Body of pancreas (tissue), 4 donors: Measurements from ENCODE around the gene GLRA3. TPM values are rescaled to one million over a fixed set of nuclear protein-coding genes. Genes with fewer than 3 reads are reported as not detected.
A peak's percentile ranks its signal among the peaks of the same experiment; 100 is the strongest.

ENCODE experiments used
- ATAC-seq: fragments of 150-250 bp; one replicate; pipeline ENCODE4 v1.9.1; 2016
- DNase-seq, 4 donors: peaks; one replicate each; pipeline ENCODE4 v3.0.0-alpha.2; 2019
- H3K27ac ChIP-seq, 4 donors: fragments of 200-600 bp; sonication (generic); 1 replicate in 3 of 4; 2 replicates in 1 of 4; pipeline versions ENCODE4 v1.5.1 to v1.6.1; 2016 to 2019; ENCODE audit warnings: mild to moderate bottlenecking in 1 of 4, mixed read lengths in 1 of 4, moderate library complexity in 1 of 4
- H3K27me3 ChIP-seq, 2 donors: fragments of 200-600 bp; sonication (generic); one replicate each; pipeline ENCODE4 v1.6.0; 2016; ENCODE audit warnings: mild to moderate bottlenecking in 1 of 2
- H3K36me3 ChIP-seq, 2 donors: fragments of 200-600 bp; sonication (generic); replicated peaks in 1 of 2; 2 replicates each; pipeline ENCODE4 v1.5.1; 2016; ENCODE audit warnings: low read depth in 2 of 2; ENCODE audit not compliant: insufficient read depth in 1 of 2
- H3K4me1 ChIP-seq: fragments of 200-600 bp; sonication (generic); one replicate; pipeline ENCODE4 v1.6.0; 2016
- H3K4me3 ChIP-seq, 2 donors: fragments of 200-600 bp; sonication (generic); 1 replicate in 1 of 2; 2 replicates in 1 of 2; pipeline ENCODE4 v1.5.1; 2016 to 2019
- H3K9me3 ChIP-seq, 3 donors: fragments of 200-600 bp; sonication (generic); 1 replicate in 2 of 3; 2 replicates in 1 of 3; pipeline ENCODE4 v1.5.1; 2016
- POLR2A ChIP-seq, 3 donors: fragments of 450-650 bp; IDR thresholded peaks; one replicate each; pipeline ENCODE4 v1.6.1; 2016; ENCODE audit warnings: antibody characterized with exemption in 3 of 3, mild to moderate bottlenecking in 2 of 3
- WGBS, 2 donors: methylation state at CpG; one replicate each; pipeline ENCODE4 v1.1.5; 2017; 5-methylcytosine and 5-hydroxymethylcytosine counted together
- intact Hi-C: fragments of 100-400 bp; cut with DNase I; formaldehyde crosslinking; loops from one replicate; pipeline ENCODE4 v1.15.1; 2023
- total RNA-seq, 2 donors: library from RNA; depleted of rRNA; stranded (reverse); fragments of >200 nt; gene quantifications; one replicate each; pipeline ENCODE4 v1.1.0, GENCODE V29; 2016
- TF ChIP-seq, protein P1 (sequence below), 7 experiments: fragments of 450-650 bp in 4 of 7; fragments of 200-600 bp in 3 of 7; sonication (generic) in 3 of 7; IDR thresholded peaks; one replicate each; pipeline ENCODE4 v1.5.1; 2016 to 2019; ENCODE audit warnings: antibody characterized with exemption in 7 of 7

Gene GLRA3
- total RNA-seq, 2 donors from 2014 or later, result 0.26 TPM; not detected in 1

DNA sequence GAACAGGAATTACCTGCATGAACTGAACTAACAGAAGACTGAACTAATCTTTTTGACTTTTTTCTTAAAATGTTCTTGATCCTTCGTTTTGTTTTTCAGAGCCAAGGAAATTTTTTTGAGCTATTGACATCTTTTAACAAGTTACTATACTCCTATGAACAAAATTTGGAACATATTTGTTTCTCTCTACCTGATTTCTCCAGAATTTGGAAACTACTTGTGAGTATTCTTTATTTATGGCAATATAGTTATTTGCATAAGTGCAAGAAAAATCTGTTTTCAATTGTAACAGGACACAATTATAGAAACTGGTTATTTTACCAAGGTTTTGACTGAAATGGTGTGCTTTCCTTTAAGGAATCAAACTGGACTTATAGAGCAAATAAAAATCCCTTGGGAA is 217.3 kb downstream of the GLRA3 start:
- Histone ChIP-seq H3K4me1 (no peaks in the 10 kb centered on the region), H3K9me3 (no peaks in the 10 kb centered on the region), H3K27me3 (no peaks in the 10 kb centered on the region), H3K36me3 (no peaks in the 10 kb centered on the region), H3K27ac (no peak overlapping the region), H3K4me3 (no peak overlapping the region)
- TF ChIP-seq, protein P1, sequence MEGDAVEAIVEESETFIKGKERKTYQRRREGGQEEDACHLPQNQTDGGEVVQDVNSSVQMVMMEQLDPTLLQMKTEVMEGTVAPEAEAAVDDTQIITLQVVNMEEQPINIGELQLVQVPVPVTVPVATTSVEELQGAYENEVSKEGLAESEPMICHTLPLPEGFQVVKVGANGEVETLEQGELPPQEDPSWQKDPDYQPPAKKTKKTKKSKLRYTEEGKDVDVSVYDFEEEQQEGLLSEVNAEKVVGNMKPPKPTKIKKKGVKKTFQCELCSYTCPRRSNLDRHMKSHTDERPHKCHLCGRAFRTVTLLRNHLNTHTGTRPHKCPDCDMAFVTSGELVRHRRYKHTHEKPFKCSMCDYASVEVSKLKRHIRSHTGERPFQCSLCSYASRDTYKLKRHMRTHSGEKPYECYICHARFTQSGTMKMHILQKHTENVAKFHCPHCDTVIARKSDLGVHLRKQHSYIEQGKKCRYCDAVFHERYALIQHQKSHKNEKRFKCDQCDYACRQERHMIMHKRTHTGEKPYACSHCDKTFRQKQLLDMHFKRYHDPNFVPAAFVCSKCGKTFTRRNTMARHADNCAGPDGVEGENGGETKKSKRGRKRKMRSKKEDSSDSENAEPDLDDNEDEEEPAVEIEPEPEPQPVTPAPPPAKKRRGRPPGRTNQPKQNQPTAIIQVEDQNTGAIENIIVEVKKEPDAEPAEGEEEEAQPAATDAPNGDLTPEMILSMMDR (IDR thresholded peaks at IDR 0.05), result no peak
- TF ChIP-seq POLR2A (IDR thresholded peaks at IDR 0.05), result no peak
- intact Hi-C loops, result no loop called here
- DNase-seq, result no peak
- no peak for ATAC-seq
- WGBS, 2 donors, result 65 to 68% methylated on average over 1 of the region's 1 CpG

DNA sequence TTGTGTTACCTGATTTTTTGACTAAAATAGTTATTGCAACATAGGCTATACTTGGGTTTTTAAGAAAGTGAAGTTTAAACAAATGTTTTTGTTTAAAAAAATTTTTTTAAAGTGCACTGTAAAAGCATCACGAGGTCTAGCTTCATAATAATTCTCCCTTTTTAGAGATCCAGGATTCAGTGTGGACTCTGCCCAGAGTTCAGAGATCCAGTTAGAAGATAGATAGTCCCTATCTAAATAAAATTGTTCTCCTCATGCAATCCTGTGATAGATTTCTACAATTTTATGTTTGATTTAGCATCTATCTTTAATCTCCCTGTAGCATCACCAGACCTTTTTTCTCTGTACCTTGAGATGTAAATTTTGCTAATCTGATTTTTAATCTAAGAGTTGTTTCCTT is 221.3 kb downstream of the GLRA3 start:
- H3K9me3 ChIP-seq, result no peaks in the 10 kb centered on the region
- 70 to 81% methylated on average over 1 of the region's 1 CpG for WGBS, 2 donors
- no peak overlapping the region for H3K27ac ChIP-seq
- intact Hi-C loops, result no loop called here
- TF ChIP-seq, protein P1 (IDR thresholded peaks at IDR 0.05), result no peak
- TF ChIP-seq POLR2A (IDR thresholded peaks at IDR 0.05), result no peak
- DNase-seq, result no peak
- H3K4me1 ChIP-seq, result no peaks in the 10 kb centered on the region
- no peaks in the 10 kb centered on the region for H3K36me3 ChIP-seq
- H3K4me3 ChIP-seq, result no peak overlapping the region
- H3K27me3 ChIP-seq, result no peaks in the 10 kb centered on the region
- ATAC-seq, result no peak

DNA sequence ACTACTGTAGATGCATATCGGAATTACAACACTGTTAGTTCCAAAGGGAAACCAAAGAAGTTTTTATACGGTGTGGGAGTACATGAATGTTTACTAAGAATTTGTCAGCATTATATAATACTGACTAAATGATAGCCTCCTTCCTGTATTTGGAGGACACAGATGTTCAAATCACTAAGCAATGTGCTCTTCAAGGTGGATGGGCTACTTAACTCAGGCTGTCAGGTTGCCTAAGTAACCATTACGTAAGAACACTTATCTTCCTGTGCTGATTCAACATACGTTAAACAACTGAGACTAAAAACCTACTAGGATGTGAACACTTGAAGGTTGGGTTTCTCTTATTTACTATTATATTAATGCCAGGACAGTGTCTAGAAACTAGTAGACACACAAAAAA is 224.8 kb downstream of the GLRA3 start:
- intact Hi-C loops, result no loop called here
- no peak overlapping the region for H3K27ac ChIP-seq
- DNase-seq, result peak in 1 of 4 donors; percentile 29
- H3K36me3 ChIP-seq, result no peaks in the 10 kb centered on the region
- 15 to 32% methylated on average over 4 of the region's 4 CpGs for WGBS, 2 donors
- no peak overlapping the region for H3K4me3 ChIP-seq
- peak; percentile 71 for ATAC-seq
- H3K9me3 ChIP-seq, result no peaks in the 10 kb centered on the region
- no peak for TF ChIP-seq POLR2A (IDR thresholded peaks at IDR 0.05)
- no peaks in the 10 kb centered on the region for H3K27me3 ChIP-seq
- H3K4me1 ChIP-seq, result no peaks in the 10 kb centered on the region

GRCh38 chr4:174600391-174600790 is 228.7 kb downstream of the GLRA3 start:
- no peak overlapping the region for H3K4me3 ChIP-seq
- no peaks in the 10 kb centered on the region for H3K9me3 ChIP-seq
- DNase-seq (no peak), ATAC-seq (no peak)
- intact Hi-C loops, result no loop called here
- no peak for TF ChIP-seq POLR2A (IDR thresholded peaks at IDR 0.05)
- TF ChIP-seq, protein P1 (IDR thresholded peaks at IDR 0.05), result no peak
- no peaks in the 10 kb centered on the region for H3K36me3 ChIP-seq
- no peak overlapping the region for H3K27ac ChIP-seq
- 84 to 86% methylated on average over 1 of the region's 1 CpG for WGBS, 2 donors
- H3K27me3 ChIP-seq, result no peaks in the 10 kb centered on the region
- no peaks in the 10 kb centered on the region for H3K4me1 ChIP-seq

- TF ChIP-seq, protein P1 (IDR thresholded peaks at IDR 0.05), result no peak
- TF ChIP-seq POLR2A (IDR thresholded peaks at IDR 0.05), result no peak
- Histone ChIP-seq H3K27me3 (no peaks in the 10 kb centered on the region), H3K36me3 (no peaks in the 10 kb centered on the region), H3K9me3 (no peaks in the 10 kb centered on the region), H3K27ac (no peak overlapping the region), H3K4me1 (no peaks in the 10 kb centered on the region), H3K4me3 (no peak overlapping the region)
- 68 to 75% methylated on average over 3 of the region's 3 CpGs for WGBS, 2 donors
- no peak for ATAC-seq
- intact Hi-C loops, result no loop called here
- DNase-seq, result no peak
Measured at GRCh38 chr4:174598800-174599199, 230.2 kb downstream of the GLRA3 start.
